Motor neuron (in vitro differentiated cells): Measurements from ENCODE around the gene DOCK1. TPM values are rescaled to one million over a fixed set of nuclear protein-coding genes. Genes with fewer than 3 reads are reported as not detected.

ENCODE experiments used
- ATAC-seq, 8 experiments: fragments of 200-7000 bp; cut with Tn5 transposase; replicated peaks in 6 of 8; 2 replicates each; pipeline ENCODE4 v1.8.0; 2021; ENCODE audit warnings: mild to moderate bottlenecking in 8 of 8, moderate library complexity in 8 of 8
- H3K27ac ChIP-seq, 2 donors: fragments of 250-450 bp; sonication (Bioruptor Pico); 2 replicates each; pipeline ENCODE4 v1.9.0; 2021; ENCODE audit warnings: antibody characterized with exemption in 2 of 2, mild to moderate bottlenecking in 2 of 2, moderate library complexity in 1 of 2
- H3K4me1 ChIP-seq, 2 donors: fragments of 250-450 bp; sonication (Bioruptor Pico); replicated peaks in 1 of 2; 2 replicates each; pipeline ENCODE4 v1.6.1; 2021; ENCODE audit warnings: antibody characterized with exemption in 2 of 2, mild to moderate bottlenecking in 2 of 2, moderate library complexity in 1 of 2
- H3K4me3 ChIP-seq, 5 donors: fragments of 250-450 bp; sonication (Bioruptor Pico); 2 replicates each; pipeline ENCODE4 v1.9.0; 2021; ENCODE audit warnings: antibody characterized with exemption in 5 of 5, mild to moderate bottlenecking in 5 of 5, moderate library complexity in 4 of 5
- WGBS, 10 experiments: fragments of 450-650 bp; shearing (Covaris generic); methylation state at CpG; one replicate each; pipeline ENCODE4 v1.0.0; 2022; 5-methylcytosine and 5-hydroxymethylcytosine counted together
- in situ Hi-C, 9 experiments: fragments of 400-800 bp; cut with MboI; loops; one replicate each; pipeline ENCODE4 v1.15.0; 2021; ENCODE audit warnings: low sequenced_read_pairs in 9 of 9, low pct_unique_long_range_greater_than_20kb in 2 of 9; ENCODE audit not compliant: unreplicated experiment in 9 of 9
- total RNA-seq, 8 experiments: library from RNA; unstranded; fragments of 300-600 nt; gene quantifications; 2 replicates each; pipeline versions ENCODE4 v1.2.3 to v1.2.4, GENCODE V29; 2022

Gene DOCK1
- total RNA-seq, 8 experiments from 2014 or later = 8.8 to 85.4 (median 23.0) TPM

DNA sequence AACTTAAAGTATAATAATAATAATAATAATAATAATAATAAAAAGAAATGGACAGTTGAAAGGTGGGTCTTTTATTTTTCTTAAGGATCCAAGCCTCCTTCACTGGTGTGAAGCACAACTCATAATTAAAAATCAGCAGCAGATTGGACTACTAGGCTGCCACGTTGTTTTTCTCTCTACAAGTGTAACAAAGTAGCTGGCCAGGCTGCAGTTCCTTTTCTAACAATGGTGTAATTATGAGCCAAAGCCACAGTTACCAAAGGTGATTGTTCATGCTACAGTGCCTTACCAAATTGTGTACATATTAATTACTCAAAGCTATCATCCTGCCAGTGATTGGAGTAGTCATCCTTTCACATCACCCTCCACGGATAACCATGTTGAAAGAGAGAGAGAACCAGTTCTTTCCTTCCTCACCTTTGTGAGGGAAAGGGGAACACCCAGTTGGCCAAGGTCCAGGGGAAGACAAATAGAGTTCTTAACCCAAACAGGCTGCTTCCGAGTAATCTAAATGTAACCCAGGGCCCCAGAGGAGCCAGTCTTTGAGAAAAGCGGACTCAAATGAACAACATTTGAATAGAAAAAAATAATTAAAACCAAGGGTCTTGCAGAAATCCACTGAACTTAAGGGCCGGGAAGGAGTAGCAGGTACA, 557.5 kb downstream of the DOCK1 start:
- 37 to 100% (median 81%) methylated on average over 2 to 4 of the region's 5 CpGs; no CpG with 5 or more reads in 2 of the 10 experiments for WGBS, 10 experiments
- no peak overlapping the region for H3K27ac ChIP-seq
- no peaks in the 10 kb centered on the region for H3K4me1 ChIP-seq
- in situ Hi-C loops = no loop called here
- no peak overlapping the region for H3K4me3 ChIP-seq
- ATAC-seq = no peak

GRCh38 chr10:127463548-127463947, 558.3 kb downstream of the DOCK1 start:
- no peak for ATAC-seq
- in situ Hi-C loops = no loop called here
- no peak overlapping the region for H3K27ac ChIP-seq
- 31 to 100% (median 80%) methylated on average over 1 to 7 of the region's 10 CpGs; no CpG with 5 or more reads in 3 of the 10 experiments for WGBS, 10 experiments
- no peaks in the 10 kb centered on the region for H3K4me1 ChIP-seq
- no peak overlapping the region for H3K4me3 ChIP-seq

- 17 to 100% (median 80%) methylated on average over 1 to 5 of the region's 6 CpGs; no CpG with 5 or more reads in 2 of the 10 experiments for WGBS, 10 experiments
- Histone ChIP-seq H3K27ac (no peak overlapping the region), H3K4me3 (no peak overlapping the region), H3K4me1 (no peaks in the 10 kb centered on the region)
- in situ Hi-C loops = no loop called here
- no peak for ATAC-seq
Observed at GRCh38 chr10:127464561-127464960, 559.3 kb downstream of the DOCK1 start.

GRCh38 chr10:127467811-127468210, 562.6 kb downstream of the DOCK1 start:
- no peaks in the 10 kb centered on the region for H3K4me1 ChIP-seq
- in situ Hi-C loops = no loop called here
- WGBS, 10 experiments = 0 to 100% (median 63%) methylated on average over 1 to 6 of the region's 10 CpGs; no CpG with 5 or more reads in 2 of the 10 experiments
- H3K4me3 ChIP-seq = no peak overlapping the region
- H3K27ac ChIP-seq = no peak overlapping the region
- ATAC-seq = no peak

DNA sequence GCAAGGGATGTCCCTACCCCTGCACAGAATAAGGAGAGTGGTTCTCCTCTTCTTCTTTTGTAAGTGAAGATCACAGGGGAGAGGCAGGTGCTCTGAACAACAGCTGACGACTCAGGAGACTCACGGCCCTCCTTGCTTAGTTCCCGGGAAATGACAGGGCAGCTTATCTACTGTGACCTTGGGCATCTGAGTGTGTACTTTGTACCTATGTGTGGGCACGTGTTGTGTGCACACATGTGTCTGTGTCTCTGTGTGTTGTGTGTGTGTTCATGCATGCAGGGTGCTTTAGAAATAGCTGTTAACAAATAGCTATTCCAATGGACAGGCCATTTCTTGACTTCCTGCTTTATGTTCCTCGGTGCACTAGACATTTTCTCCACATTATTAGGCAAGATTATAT, 563.4 kb downstream of the DOCK1 start:
- 14 to 88% (median 70%) methylated on average over 1 to 4 of the region's 5 CpGs; no CpG with 5 or more reads in 3 of the 10 experiments for WGBS, 10 experiments
- in situ Hi-C loops = no loop called here
- Histone ChIP-seq H3K4me1 (no peaks in the 10 kb centered on the region), H3K27ac (no peak overlapping the region), H3K4me3 (no peak overlapping the region)
- ATAC-seq = no peak

- 19 to 80% (median 72%) methylated on average over 3 to 5 of the region's 5 CpGs; no CpG with 5 or more reads in 4 of the 10 experiments for WGBS, 10 experiments
- ATAC-seq = no peak
- H3K4me1 ChIP-seq = no peaks in the 10 kb centered on the region
- no peak overlapping the region for H3K27ac ChIP-seq
- in situ Hi-C loops = no loop called here
- no peak overlapping the region for H3K4me3 ChIP-seq
Observed at GRCh38 chr10:127470911-127471310, 565.7 kb downstream of the DOCK1 start.

- in situ Hi-C loops = no loop called here
Observed at GRCh38 chr10:127472976-127473375, 567.7 kb downstream of the DOCK1 start.

DNA sequence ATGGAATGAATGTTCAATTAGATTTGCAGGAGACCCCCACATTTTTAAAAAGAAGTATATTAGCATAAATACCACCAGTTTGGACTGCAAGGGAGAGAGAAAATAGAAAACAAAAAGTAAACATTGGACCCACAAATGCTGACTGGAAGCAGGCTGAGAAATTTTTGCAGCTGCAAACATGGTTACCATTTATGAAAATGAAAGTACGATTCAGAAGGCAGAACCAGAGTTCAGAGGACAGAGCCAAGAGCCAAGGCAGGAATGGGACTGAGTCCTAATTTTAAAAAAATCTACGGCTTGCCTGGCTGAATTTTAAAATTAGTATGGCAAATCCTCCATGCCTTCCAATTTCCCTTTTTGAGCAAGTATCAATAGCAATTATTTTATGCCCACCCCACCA, 569.3 kb downstream of the DOCK1 start:
- no peak for ATAC-seq
- Histone ChIP-seq H3K27ac (no peak overlapping the region), H3K4me3 (no peak overlapping the region), H3K4me1 (no peaks in the 10 kb centered on the region)
- WGBS, 10 experiments = 0 to 82% (median 11%) methylated on average over 1 to 2 of the region's 2 CpGs
- in situ Hi-C loops = no loop called here

More at GRCh38 chr10:127472976-127473375, 567.7 kb downstream of the DOCK1 start:
- 0 to 55% (median 0%) methylated on average over 1 to 2 of the region's 2 CpGs; no CpG with 5 or more reads in 5 of the 10 experiments for WGBS, 10 experiments
- Histone ChIP-seq H3K4me1 (no peaks in the 10 kb centered on the region), H3K27ac (no peak overlapping the region), H3K4me3 (no peak overlapping the region)
- no peak for ATAC-seq

DNA sequence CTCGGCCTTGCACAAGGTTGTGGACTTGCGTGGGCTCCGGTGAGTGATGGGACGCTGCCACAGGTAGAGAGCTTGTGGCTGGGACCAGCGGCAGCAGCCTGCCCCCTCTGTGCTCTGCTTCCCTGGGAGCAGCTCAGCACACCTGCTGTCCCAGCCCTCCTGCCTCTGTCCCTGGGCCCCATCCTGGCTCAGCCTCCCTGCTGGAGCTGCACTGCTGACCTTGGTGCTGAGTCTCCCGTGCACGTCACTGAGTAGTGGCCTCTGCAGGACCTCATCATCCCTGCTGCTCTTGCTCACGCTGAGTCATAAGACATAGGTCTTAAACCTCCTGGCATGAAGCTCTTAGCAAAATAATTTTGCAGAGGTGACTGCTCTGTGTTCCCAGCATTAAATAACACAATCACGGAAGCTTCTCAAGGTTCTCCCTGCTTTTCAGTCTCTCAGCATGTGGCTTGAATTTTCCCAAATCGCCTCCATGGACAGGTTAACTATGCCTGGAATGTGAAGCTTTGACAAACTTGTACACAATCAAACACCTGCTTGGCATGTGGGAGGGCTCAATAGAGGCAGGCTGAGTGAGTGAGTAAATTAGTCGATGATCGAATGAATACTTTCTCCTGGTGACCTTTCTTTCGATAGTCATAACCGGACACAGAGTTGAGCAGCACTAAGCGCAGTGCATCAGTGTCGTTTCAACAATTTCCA, 580.1 kb downstream of the DOCK1 start:
- in situ Hi-C loops = no loop called here
- peak; percentile 32 to 99 (median 98) for ATAC-seq
- WGBS, 10 experiments = 0 to 95% (median 81%) methylated on average over 1 to 8 of the region's 16 CpGs; no CpG with 5 or more reads in 2 of the 10 experiments
- Histone ChIP-seq H3K4me3 (no peak overlapping the region), H3K4me1 (peaks cover 7% of the 10 kb centered on the region in 2 donors), H3K27ac (peak overlapping the region in 1 of 2 donors; percentile 56)

GRCh38 chr10:127486355-127486754, 581.1 kb downstream of the DOCK1 start:
- ATAC-seq = peak in 3 of 8 experiments; percentile 19 to 49 (median 46)
- WGBS, 10 experiments = 41 to 100% (median 80%) methylated on average over 1 to 3 of the region's 6 CpGs; no CpG with 5 or more reads in 2 of the 10 experiments
- in situ Hi-C loops = no loop called here
- Histone ChIP-seq H3K4me3 (no peak overlapping the region), H3K27ac (no peak overlapping the region), H3K4me1 (peaks cover 7% of the 10 kb centered on the region in 2 donors)

- no peak overlapping the region for H3K4me3 ChIP-seq
- peak in 2 of 8 experiments; percentile 32 to 59 for ATAC-seq
- in situ Hi-C loops = no loop called here
- no peaks in the 10 kb centered on the region for H3K4me1 ChIP-seq
- no peak overlapping the region for H3K27ac ChIP-seq
- 0 to 83% (median 79%) methylated on average over 1 to 5 of the region's 8 CpGs; no CpG with 5 or more reads in 3 of the 10 experiments for WGBS, 10 experiments
Observed at GRCh38 chr10:127492607-127493250, 587.5 kb downstream of the DOCK1 start.

DNA sequence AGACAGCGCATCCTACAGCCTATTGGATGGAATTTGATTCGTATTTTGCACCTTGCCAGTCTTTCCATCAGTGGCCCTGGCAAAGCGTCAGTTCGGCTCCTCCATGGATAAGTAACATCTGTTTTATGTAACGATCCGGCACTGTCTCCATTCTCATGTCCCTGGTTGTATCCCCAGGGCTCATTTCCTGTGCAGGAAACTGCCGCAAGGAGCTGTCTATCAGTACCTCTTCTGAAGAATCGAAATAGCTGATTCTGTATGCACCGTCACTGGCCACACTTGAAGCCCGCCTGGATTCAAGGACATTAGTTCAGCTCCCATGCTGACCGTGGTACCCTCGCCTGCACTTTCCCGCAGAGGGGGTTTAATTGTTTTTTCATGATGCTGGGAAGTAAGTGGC, 590.8 kb downstream of the DOCK1 start:
- peak in 1 of 8 experiments; percentile 26 for ATAC-seq
- in situ Hi-C loops = no loop called here
- H3K27ac ChIP-seq = no peak overlapping the region
- H3K4me3 ChIP-seq = no peak overlapping the region
- H3K4me1 ChIP-seq = peaks cover 0 to 3% of the 10 kb centered on the region in 2 donors
- 0 to 100% (median 80%) methylated on average over 1 to 12 of the region's 13 CpGs; no CpG with 5 or more reads in 1 of the 10 experiments for WGBS, 10 experiments

- 23 to 96% (median 75%) methylated on average over 4 to 6 of the region's 10 CpGs; no CpG with 5 or more reads in 3 of the 10 experiments for WGBS, 10 experiments
- in situ Hi-C loops = no loop called here
- peak in 1 of 8 experiments; percentile 59 for ATAC-seq
- Histone ChIP-seq H3K4me1 (peaks cover 0 to 3% of the 10 kb centered on the region in 2 donors), H3K27ac (no peak overlapping the region), H3K4me3 (no peak overlapping the region)
Observed at GRCh38 chr10:127497685-127498084, 592.5 kb downstream of the DOCK1 start.
